ENCODE measurements around the gene MCHR1. TPM values are rescaled to one million over a fixed set of nuclear protein-coding genes. Genes with fewer than 3 reads are reported as not detected.

MCHR1 gene
- total RNA-seq, 1 experiment from 2014 or later: not detected

DNA sequence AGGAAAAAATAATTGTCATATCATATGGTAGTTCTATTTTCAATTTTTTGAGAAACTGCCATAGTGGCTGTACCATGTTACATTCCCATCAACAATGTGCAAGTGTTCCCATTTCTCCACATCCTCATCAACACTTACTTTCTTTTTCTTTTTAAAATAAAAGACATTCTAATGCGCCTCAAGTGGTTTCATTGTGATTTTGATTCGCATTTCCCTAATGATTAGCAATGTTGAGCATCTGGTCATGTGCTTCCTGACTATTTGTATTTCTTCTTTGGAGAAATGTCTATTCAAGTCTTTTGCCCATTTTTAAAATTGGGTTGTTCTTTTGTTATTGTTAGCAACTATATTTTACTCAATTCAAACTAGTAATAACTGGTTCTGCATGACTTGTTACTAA is 8.4 kb downstream of the MCHR1 start:
- intact Hi-C loops (cut with micrococcal nuclease; ENCODE audit: unreplicated experiment): no loop called here

GRCh38 chr22:40690370-40690769 is 11.1 kb downstream of the MCHR1 start:
- no peak for TF ChIP-seq EZH2 (IDR thresholded peaks at IDR 0.05; ENCODE audit: borderline replicate concordance, low read depth, low read length, poor library complexity, severe bottlenecking)
- TF ChIP-seq, protein P1, sequence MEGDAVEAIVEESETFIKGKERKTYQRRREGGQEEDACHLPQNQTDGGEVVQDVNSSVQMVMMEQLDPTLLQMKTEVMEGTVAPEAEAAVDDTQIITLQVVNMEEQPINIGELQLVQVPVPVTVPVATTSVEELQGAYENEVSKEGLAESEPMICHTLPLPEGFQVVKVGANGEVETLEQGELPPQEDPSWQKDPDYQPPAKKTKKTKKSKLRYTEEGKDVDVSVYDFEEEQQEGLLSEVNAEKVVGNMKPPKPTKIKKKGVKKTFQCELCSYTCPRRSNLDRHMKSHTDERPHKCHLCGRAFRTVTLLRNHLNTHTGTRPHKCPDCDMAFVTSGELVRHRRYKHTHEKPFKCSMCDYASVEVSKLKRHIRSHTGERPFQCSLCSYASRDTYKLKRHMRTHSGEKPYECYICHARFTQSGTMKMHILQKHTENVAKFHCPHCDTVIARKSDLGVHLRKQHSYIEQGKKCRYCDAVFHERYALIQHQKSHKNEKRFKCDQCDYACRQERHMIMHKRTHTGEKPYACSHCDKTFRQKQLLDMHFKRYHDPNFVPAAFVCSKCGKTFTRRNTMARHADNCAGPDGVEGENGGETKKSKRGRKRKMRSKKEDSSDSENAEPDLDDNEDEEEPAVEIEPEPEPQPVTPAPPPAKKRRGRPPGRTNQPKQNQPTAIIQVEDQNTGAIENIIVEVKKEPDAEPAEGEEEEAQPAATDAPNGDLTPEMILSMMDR (conservative IDR thresholded peaks at IDR 0.05; ENCODE audit: low read depth, low read length): no peak
- H3K9me3 ChIP-seq (ENCODE audit: low read depth, low read length, poor library complexity, severe bottlenecking): no peaks in the 10 kb centered on the region
- no peak for DNase-seq (ENCODE audit: low spot score)
- H3K4me3 ChIP-seq (ENCODE audit: low read depth, low read length, poor library complexity, severe bottlenecking): no peak overlapping the region
- POLR2A ChIA-PET (ENCODE audit: low non-redundant PET): no interaction called here
- H3K27ac ChIP-seq (ENCODE audit: low read depth, low read length, poor library complexity, severe bottlenecking): no peak overlapping the region
- H3K36me3 ChIP-seq (ENCODE audit: insufficient read depth, low read length, poor library complexity, severe bottlenecking): no peaks in the 10 kb centered on the region
- H3K27me3 ChIP-seq (replicated peaks; ENCODE audit: insufficient read depth, low read depth, low read length, poor library complexity): no peaks in the 10 kb centered on the region
- H3K4me1 ChIP-seq (ENCODE audit: insufficient read depth, low read length, poor library complexity, severe bottlenecking): peaks cover 8% of the 10 kb centered on the region
- intact Hi-C loops (cut with micrococcal nuclease; ENCODE audit: unreplicated experiment): no loop called here
- no TSS peak for BruUV-seq (replicated peaks)
- CTCF ChIA-PET: no interaction called here

More for the DNA sequence above, 8.4 kb downstream of the MCHR1 start:
- ChIA-PET POLR2A (ENCODE audit: low non-redundant PET) (no interaction called here), CTCF (no interaction called here)
- Histone ChIP-seq H3K9me3 (ENCODE audit: low read depth, low read length, poor library complexity, severe bottlenecking) (no peaks in the 10 kb centered on the region), H3K4me1 (ENCODE audit: insufficient read depth, low read length, poor library complexity, severe bottlenecking) (peaks cover under 1% of the 10 kb centered on the region), H3K4me3 (ENCODE audit: low read depth, low read length, poor library complexity, severe bottlenecking) (no peak overlapping the region), H3K27me3 (replicated peaks; ENCODE audit: insufficient read depth, low read depth, low read length, poor library complexity) (no peaks in the 10 kb centered on the region), H3K36me3 (ENCODE audit: insufficient read depth, low read length, poor library complexity, severe bottlenecking) (no peaks in the 10 kb centered on the region), H3K27ac (ENCODE audit: low read depth, low read length, poor library complexity, severe bottlenecking) (no peak overlapping the region)
- TF ChIP-seq, protein P1 (conservative IDR thresholded peaks at IDR 0.05; ENCODE audit: low read depth, low read length): no peak
- TF ChIP-seq EZH2 (IDR thresholded peaks at IDR 0.05; ENCODE audit: borderline replicate concordance, low read depth, low read length, poor library complexity, severe bottlenecking): no peak
- no peak for DNase-seq (ENCODE audit: low spot score)
- BruUV-seq (replicated peaks): no TSS peak

DNA sequence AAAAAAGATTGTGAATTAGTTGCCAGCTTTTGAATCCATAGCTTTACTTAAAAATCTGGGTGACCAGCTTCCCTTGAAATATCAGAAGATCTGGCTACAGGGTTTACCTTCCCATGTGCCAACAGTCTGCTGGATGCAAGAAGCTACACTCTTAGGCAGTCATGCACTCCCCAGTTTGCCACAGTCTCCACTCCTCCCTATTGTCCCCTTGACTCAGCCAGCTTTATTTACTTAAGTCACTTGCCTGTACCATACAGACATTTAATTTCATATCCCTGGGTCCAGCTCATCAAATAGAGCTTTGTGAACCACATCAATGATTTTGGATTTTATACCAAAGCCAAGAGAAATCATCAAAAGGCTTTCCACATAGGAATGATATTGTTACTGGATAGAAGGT is 12.2 kb downstream of the MCHR1 start:
- intact Hi-C loops (cut with micrococcal nuclease; ENCODE audit: unreplicated experiment): no loop called here
- H3K27ac ChIP-seq (ENCODE audit: low read depth, low read length, poor library complexity, severe bottlenecking): no peak overlapping the region
- H3K36me3 ChIP-seq (ENCODE audit: insufficient read depth, low read length, poor library complexity, severe bottlenecking): no peaks in the 10 kb centered on the region
- no peaks in the 10 kb centered on the region for H3K27me3 ChIP-seq (replicated peaks; ENCODE audit: insufficient read depth, low read depth, low read length, poor library complexity)
- no peaks in the 10 kb centered on the region for H3K9me3 ChIP-seq (ENCODE audit: low read depth, low read length, poor library complexity, severe bottlenecking)
- H3K4me3 ChIP-seq (ENCODE audit: low read depth, low read length, poor library complexity, severe bottlenecking): no peak overlapping the region
- no peak for DNase-seq (ENCODE audit: low spot score)
- H3K4me1 ChIP-seq (ENCODE audit: insufficient read depth, low read length, poor library complexity, severe bottlenecking): peaks cover 8% of the 10 kb centered on the region
- ChIA-PET CTCF (no interaction called here), POLR2A (ENCODE audit: low non-redundant PET) (no interaction called here)
- BruUV-seq (replicated peaks): no TSS peak
- TF ChIP-seq, protein P1 (conservative IDR thresholded peaks at IDR 0.05; ENCODE audit: low read depth, low read length): no peak
- no peak for TF ChIP-seq EZH2 (IDR thresholded peaks at IDR 0.05; ENCODE audit: borderline replicate concordance, low read depth, low read length, poor library complexity, severe bottlenecking)
